ENCODE measurements around the gene GH2. TPM values are rescaled to one million over a fixed set of nuclear protein-coding genes. Genes with fewer than 3 reads are reported as not detected.
"Not testable (repeated sequence)": the region's sequence is repeated elsewhere in the genome, so short reads cannot be mapped to it uniquely, and the experiment has no call there.

GH2 gene
- total RNA-seq, 3 donors from 2014 or later (not counting 1 experiment from before 2014, with no cell fraction given) = not detected

GRCh38 chr17:63880706-63881105 is 1.0 kb downstream of the GH2 start:
- Histone ChIP-seq H3K4me3 (ENCODE audit: low read length) (no peak overlapping the region), H3K4me1 (ENCODE audit: control insufficient read depth, insufficient read depth, low read length) (no peaks in the 10 kb centered on the region), H3K36me3 (ENCODE audit: control insufficient read depth, insufficient read depth, low read length) (no peaks in the 10 kb centered on the region), H3K27ac (ENCODE audit: low read length) (no peak overlapping the region), H3K9me3 (ENCODE audit: control insufficient read depth, insufficient read depth, low read length) (no peaks in the 10 kb centered on the region), H3K27me3 (ENCODE audit: control insufficient read depth, insufficient read depth, low read length) (no peaks in the 10 kb centered on the region)
- no peak for ATAC-seq
- TF ChIP-seq CTCF (IDR thresholded peaks at IDR 0.05) = no peak
- Mint-ChIP-seq H3K4me3 (no peak overlapping the region), H3K27me3 (ENCODE audit: low read depth in 2 of 2) (peaks cover 0 to 8% of the 10 kb centered on the region in 2 donors), H3K36me3 (no peaks in the 10 kb centered on the region), H3K4me1 (no peaks in the 10 kb centered on the region), H3K9me3 (no peaks in the 10 kb centered on the region), H3K27ac (no peak overlapping the region)
- intact Hi-C loops (cut with micrococcal nuclease) = no loop called here
- WGBS (ENCODE audit: insufficient coverage) = 87% methylated on average over 12 of the region's 12 CpGs
- DNase-seq = no peak

- ATAC-seq; H3K9me3 ChIP-seq (ENCODE audit: control insufficient read depth, insufficient read depth, low read length); H3K9me3 Mint-ChIP-seq; H3K27ac Mint-ChIP-seq; H3K36me3 Mint-ChIP-seq; H3K27me3 ChIP-seq (ENCODE audit: control insufficient read depth, insufficient read depth, low read length); H3K4me3 Mint-ChIP-seq; intact Hi-C loops (cut with micrococcal nuclease); H3K27ac ChIP-seq (ENCODE audit: low read length); DNase-seq; H3K4me1 ChIP-seq (ENCODE audit: control insufficient read depth, insufficient read depth, low read length); H3K36me3 ChIP-seq (ENCODE audit: control insufficient read depth, insufficient read depth, low read length); H3K4me1 Mint-ChIP-seq; H3K4me3 ChIP-seq (ENCODE audit: low read length): not testable (repeated sequence)
- peaks cover 0 to 10% of the 10 kb centered on the region in 2 donors for H3K27me3 Mint-ChIP-seq (ENCODE audit: low read depth in 2 of 2)
- 82% methylated on average over 9 of the region's 9 CpGs for WGBS (ENCODE audit: insufficient coverage)
Measured at GRCh38 chr17:63878413-63878812, 3.3 kb downstream of the GH2 start.

- H3K9me3 ChIP-seq (ENCODE audit: control insufficient read depth, insufficient read depth, low read length); H3K4me3 Mint-ChIP-seq; H3K36me3 Mint-ChIP-seq; H3K4me3 ChIP-seq (ENCODE audit: low read length); H3K4me1 ChIP-seq (ENCODE audit: control insufficient read depth, insufficient read depth, low read length); H3K27me3 ChIP-seq (ENCODE audit: control insufficient read depth, insufficient read depth, low read length); H3K27me3 Mint-ChIP-seq (ENCODE audit: low read depth in 2 of 2); H3K27ac Mint-ChIP-seq; ATAC-seq; H3K4me1 Mint-ChIP-seq; H3K9me3 Mint-ChIP-seq; H3K36me3 ChIP-seq (ENCODE audit: control insufficient read depth, insufficient read depth, low read length); DNase-seq; intact Hi-C loops (cut with micrococcal nuclease); H3K27ac ChIP-seq (ENCODE audit: low read length): not testable (repeated sequence)
- WGBS (ENCODE audit: insufficient coverage) = 95% methylated on average over 2 of the region's 6 CpGs
Measured at GRCh38 chr17:63874693-63875092, 7.1 kb downstream of the GH2 start.

- DNase-seq; H3K4me3 Mint-ChIP-seq; H3K9me3 ChIP-seq (ENCODE audit: control insufficient read depth, insufficient read depth, low read length); ATAC-seq; H3K4me1 Mint-ChIP-seq; intact Hi-C loops (cut with micrococcal nuclease); H3K9me3 Mint-ChIP-seq; H3K27ac ChIP-seq (ENCODE audit: low read length); H3K4me1 ChIP-seq (ENCODE audit: control insufficient read depth, insufficient read depth, low read length); H3K27me3 ChIP-seq (ENCODE audit: control insufficient read depth, insufficient read depth, low read length); H3K27me3 Mint-ChIP-seq (ENCODE audit: low read depth in 2 of 2); H3K4me3 ChIP-seq (ENCODE audit: low read length); H3K36me3 Mint-ChIP-seq; H3K27ac Mint-ChIP-seq; H3K36me3 ChIP-seq (ENCODE audit: control insufficient read depth, insufficient read depth, low read length): not testable (repeated sequence)
- 68% methylated on average over 4 of the region's 8 CpGs for WGBS (ENCODE audit: insufficient coverage)
Measured at GRCh38 chr17:63874061-63874626, 7.6 kb downstream of the GH2 start.

GRCh38 chr17:63873577-63873976 is 8.2 kb downstream of the GH2 start, which contains the start of gene CSH2:
CSH2 (minus strand) TSS chr17:63873677; CDS start chr17:63873614, 63 bp downstream.
- intact Hi-C loops (cut with micrococcal nuclease); H3K9me3 ChIP-seq (ENCODE audit: control insufficient read depth, insufficient read depth, low read length); H3K4me1 ChIP-seq (ENCODE audit: control insufficient read depth, insufficient read depth, low read length); ATAC-seq; H3K9me3 Mint-ChIP-seq; H3K27me3 Mint-ChIP-seq (ENCODE audit: low read depth in 2 of 2); H3K4me1 Mint-ChIP-seq; H3K27ac Mint-ChIP-seq; H3K36me3 Mint-ChIP-seq; H3K27me3 ChIP-seq (ENCODE audit: control insufficient read depth, insufficient read depth, low read length); H3K27ac ChIP-seq (ENCODE audit: low read length); H3K4me3 Mint-ChIP-seq; DNase-seq; H3K36me3 ChIP-seq (ENCODE audit: control insufficient read depth, insufficient read depth, low read length); H3K4me3 ChIP-seq (ENCODE audit: low read length): not testable (repeated sequence)
- no CpG with 5 or more reads among the region's 7 CpGs for WGBS (ENCODE audit: insufficient coverage)

GRCh38 chr17:63871646-63872365 is 9.9 kb downstream of the GH2 start:
- H3K27ac Mint-ChIP-seq, ATAC-seq: not testable (repeated sequence)

GRCh38 chr17:63870292-63870665 is 11.5 kb downstream of the GH2 start:
- DNase-seq; H3K9me3 Mint-ChIP-seq; H3K27me3 ChIP-seq (ENCODE audit: control insufficient read depth, insufficient read depth, low read length); ATAC-seq; H3K4me1 Mint-ChIP-seq; H3K36me3 Mint-ChIP-seq; H3K27me3 Mint-ChIP-seq (ENCODE audit: low read depth in 2 of 2); H3K4me3 Mint-ChIP-seq; H3K36me3 ChIP-seq (ENCODE audit: control insufficient read depth, insufficient read depth, low read length); H3K27ac ChIP-seq (ENCODE audit: low read length); intact Hi-C loops (cut with micrococcal nuclease); H3K9me3 ChIP-seq (ENCODE audit: control insufficient read depth, insufficient read depth, low read length); H3K27ac Mint-ChIP-seq; H3K4me1 ChIP-seq (ENCODE audit: control insufficient read depth, insufficient read depth, low read length); H3K4me3 ChIP-seq (ENCODE audit: low read length): not testable (repeated sequence)
- WGBS (ENCODE audit: insufficient coverage) = no CpG with 5 or more reads among the region's 4 CpGs

More at GRCh38 chr17:63871646-63872365, 9.9 kb downstream of the GH2 start:
- H3K9me3 ChIP-seq (ENCODE audit: control insufficient read depth, insufficient read depth, low read length); H3K9me3 Mint-ChIP-seq; H3K27me3 ChIP-seq (ENCODE audit: control insufficient read depth, insufficient read depth, low read length); H3K36me3 Mint-ChIP-seq; H3K27ac ChIP-seq (ENCODE audit: low read length); H3K4me1 ChIP-seq (ENCODE audit: control insufficient read depth, insufficient read depth, low read length); H3K4me1 Mint-ChIP-seq; intact Hi-C loops (cut with micrococcal nuclease); H3K36me3 ChIP-seq (ENCODE audit: control insufficient read depth, insufficient read depth, low read length); H3K27me3 Mint-ChIP-seq (ENCODE audit: low read depth in 2 of 2); H3K4me3 Mint-ChIP-seq; H3K4me3 ChIP-seq (ENCODE audit: low read length); DNase-seq: not testable (repeated sequence)
- 98% methylated on average over 6 of the region's 15 CpGs for WGBS (ENCODE audit: insufficient coverage)

Measured in natural killer cell (primary cell).